Lower lobe of right lung (tissue), 2 donors: ENCODE data around the gene ZBTB3. TPM values are rescaled to one million over a fixed set of nuclear protein-coding genes. Genes with fewer than 3 reads are reported as not detected.

Experiments
- ATAC-seq, 2 donors: fragments of 200-7000 bp; cut with Tn5 transposase; one replicate each; pipeline ENCODE4 v1.9.1; 2020 to 2022; ENCODE audit warnings: mild to moderate bottlenecking in 2 of 2, moderate library complexity in 2 of 2
- DNase-seq: peaks from one replicate; pipeline ENCODE4 v3.0.0-alpha.2; 2020
- H3K27ac ChIP-seq: fragments of 200-600 bp; one replicate; pipeline ENCODE4 v1.8.0; 2022
- H3K27me3 ChIP-seq: fragments of 200-600 bp; one replicate; pipeline ENCODE4 v1.8.0; 2022; ENCODE audit warnings: low read depth
- H3K36me3 ChIP-seq: fragments of 200-600 bp; one replicate; pipeline ENCODE4 v1.8.0; 2022; ENCODE audit warnings: mild to moderate bottlenecking
- H3K4me1 ChIP-seq: fragments of 200-600 bp; one replicate; pipeline ENCODE4 v1.8.0; 2022
- H3K4me3 ChIP-seq: fragments of 200-600 bp; one replicate; pipeline ENCODE4 v1.8.0; 2022; ENCODE audit warnings: mild to moderate bottlenecking
- H3K9me3 ChIP-seq: fragments of 200-600 bp; one replicate; pipeline ENCODE4 v1.8.0; 2022
- intact Hi-C: fragments of 100-400 bp; cut with DNase I; formaldehyde crosslinking; loops from one replicate; pipeline ENCODE4 v1.11.0; 2022
- total RNA-seq: library from RNA; stranded (reverse); fragmentation: NEBNext Ultra II Directional; extraction: Animal tissue kit (Norgen Biotek cat#: 25700); gene quantifications from one replicate; pipeline ENCODE4 v1.2.1, GENCODE V29; 2021
- TF ChIP-seq, protein P1 (sequence below): fragments of 200-600 bp; IDR thresholded peaks from one replicate; pipeline ENCODE4 v1.8.0; 2022; ENCODE audit warnings: antibody characterized with exemption, mild to moderate bottlenecking
- donor health status: DM: no; HTN: yes; CAD: no; lungs with severe emphysema.

ZBTB3 gene
- total RNA-seq, 1 donor from 2014 or later, result 11.6 TPM

DNA sequence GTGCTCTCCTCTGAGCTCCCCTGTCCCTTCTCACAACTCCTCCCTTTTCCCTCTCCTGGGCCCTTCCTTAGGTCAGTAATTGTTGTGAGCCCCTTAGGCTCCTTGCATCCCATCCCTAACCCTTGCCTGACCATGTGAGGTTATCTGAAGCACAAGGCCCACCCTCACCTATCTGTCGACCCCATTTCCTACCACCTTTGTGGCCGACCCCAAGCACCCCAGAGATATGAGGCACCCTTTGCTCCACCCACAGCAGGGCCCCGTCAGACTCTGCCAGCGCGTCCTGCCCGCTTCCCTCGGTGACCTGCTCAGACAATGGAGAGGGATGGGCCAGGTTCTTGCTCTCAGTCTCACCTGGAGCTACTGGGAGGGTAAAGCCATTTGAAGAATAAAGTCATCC, 45.2 kb downstream of the ZBTB3 start:
- TF ChIP-seq, protein P1, sequence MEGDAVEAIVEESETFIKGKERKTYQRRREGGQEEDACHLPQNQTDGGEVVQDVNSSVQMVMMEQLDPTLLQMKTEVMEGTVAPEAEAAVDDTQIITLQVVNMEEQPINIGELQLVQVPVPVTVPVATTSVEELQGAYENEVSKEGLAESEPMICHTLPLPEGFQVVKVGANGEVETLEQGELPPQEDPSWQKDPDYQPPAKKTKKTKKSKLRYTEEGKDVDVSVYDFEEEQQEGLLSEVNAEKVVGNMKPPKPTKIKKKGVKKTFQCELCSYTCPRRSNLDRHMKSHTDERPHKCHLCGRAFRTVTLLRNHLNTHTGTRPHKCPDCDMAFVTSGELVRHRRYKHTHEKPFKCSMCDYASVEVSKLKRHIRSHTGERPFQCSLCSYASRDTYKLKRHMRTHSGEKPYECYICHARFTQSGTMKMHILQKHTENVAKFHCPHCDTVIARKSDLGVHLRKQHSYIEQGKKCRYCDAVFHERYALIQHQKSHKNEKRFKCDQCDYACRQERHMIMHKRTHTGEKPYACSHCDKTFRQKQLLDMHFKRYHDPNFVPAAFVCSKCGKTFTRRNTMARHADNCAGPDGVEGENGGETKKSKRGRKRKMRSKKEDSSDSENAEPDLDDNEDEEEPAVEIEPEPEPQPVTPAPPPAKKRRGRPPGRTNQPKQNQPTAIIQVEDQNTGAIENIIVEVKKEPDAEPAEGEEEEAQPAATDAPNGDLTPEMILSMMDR, result no peak
- intact Hi-C loops, result no loop called here
- Histone ChIP-seq H3K27me3 (no peaks in the 10 kb centered on the region), H3K9me3 (no peaks in the 10 kb centered on the region), H3K27ac (peak overlapping the region; percentile 95), H3K4me3 (peak overlapping the region; percentile 61), H3K4me1 (peaks cover 46% of the 10 kb centered on the region), H3K36me3 (peaks cover 35% of the 10 kb centered on the region)
- no peak for DNase-seq
- ATAC-seq, result peak; percentile 1 to 7

DNA sequence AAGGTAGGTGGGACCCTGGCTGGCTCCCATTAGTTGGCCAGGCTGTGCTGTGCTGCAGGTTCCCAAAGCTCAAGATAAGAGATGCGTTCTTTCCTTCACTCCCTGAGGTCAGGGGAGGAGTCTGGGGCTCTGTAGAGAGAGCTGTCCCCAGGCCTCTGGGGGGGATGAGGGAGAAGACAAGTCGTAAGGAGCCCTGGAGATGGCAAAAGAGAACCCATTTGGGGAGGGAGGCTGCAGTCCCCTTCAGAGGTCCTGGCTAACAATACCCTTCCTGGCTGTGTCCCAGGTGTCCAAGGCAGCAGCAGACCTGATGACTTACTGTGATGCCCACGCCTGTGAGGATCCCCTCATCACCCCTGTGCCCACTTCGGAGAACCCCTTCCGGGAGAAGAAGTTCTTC, 45.6 kb downstream of the ZBTB3 start:
- Histone ChIP-seq H3K36me3 (peaks cover 31% of the 10 kb centered on the region), H3K4me3 (peak overlapping the region; percentile 61), H3K9me3 (no peaks in the 10 kb centered on the region), H3K27ac (peak overlapping the region; percentile 95), H3K4me1 (peaks cover 45% of the 10 kb centered on the region), H3K27me3 (no peaks in the 10 kb centered on the region)
- ATAC-seq (no peak), DNase-seq (no peak)
- intact Hi-C loops, result no loop called here
- TF ChIP-seq, protein P1, result no peak

DNA sequence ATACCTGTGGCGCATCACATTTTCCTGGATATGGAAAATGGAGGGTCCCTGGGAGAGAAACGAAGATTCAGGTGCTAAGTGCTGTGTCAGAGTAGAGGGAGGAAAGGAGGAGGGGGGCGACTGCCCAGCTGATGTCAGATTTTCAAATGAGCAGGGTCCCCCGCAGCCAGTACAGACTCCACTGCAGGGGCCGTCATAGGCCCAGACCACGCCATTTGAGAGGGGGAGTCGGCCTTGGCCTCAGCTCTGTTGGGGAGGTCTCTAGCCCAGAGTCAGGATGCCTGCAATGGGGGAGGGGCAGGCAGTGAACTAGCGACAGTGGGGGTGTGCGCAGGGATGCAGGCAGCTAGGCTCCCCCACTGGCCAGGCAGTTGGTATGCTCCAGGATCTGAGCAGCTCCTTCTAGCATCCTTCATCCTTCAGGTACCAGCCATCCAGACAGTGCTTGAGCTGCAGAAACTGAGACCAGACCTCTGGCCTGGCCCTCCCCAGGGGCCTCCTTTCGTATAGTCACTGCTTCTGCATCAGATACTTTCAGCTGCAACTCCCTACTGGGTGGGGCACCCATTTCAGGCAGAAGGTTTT, 46.6 kb downstream of the ZBTB3 start, which contains the start of the genes BSCL2 and GNG3:
BSCL2 (minus strand) TSS at position 148 of the 585 bp plus-strand sequence. CDS start 229 bp downstream, outside the sequence.
GNG3 (plus strand) TSS at position 400 of the 585 bp plus-strand sequence. CDS start 620 bp downstream, outside the sequence.
- TF ChIP-seq, protein P1, result no peak
- intact Hi-C loops, result no loop called here
- peak within 1 kb of the TSS; percentile 90 for H3K4me3 ChIP-seq
- no peaks in the 10 kb centered on the region for H3K27me3 ChIP-seq
- DNase-seq (no peak), ATAC-seq (no peak)
- peaks cover 21% of the 10 kb centered on the region for H3K36me3 ChIP-seq
- H3K27ac ChIP-seq, result peak within 1 kb of the TSS; percentile 95
- H3K9me3 ChIP-seq, result no peaks in the 10 kb centered on the region
- peaks cover 35% of the 10 kb centered on the region for H3K4me1 ChIP-seq

DNA sequence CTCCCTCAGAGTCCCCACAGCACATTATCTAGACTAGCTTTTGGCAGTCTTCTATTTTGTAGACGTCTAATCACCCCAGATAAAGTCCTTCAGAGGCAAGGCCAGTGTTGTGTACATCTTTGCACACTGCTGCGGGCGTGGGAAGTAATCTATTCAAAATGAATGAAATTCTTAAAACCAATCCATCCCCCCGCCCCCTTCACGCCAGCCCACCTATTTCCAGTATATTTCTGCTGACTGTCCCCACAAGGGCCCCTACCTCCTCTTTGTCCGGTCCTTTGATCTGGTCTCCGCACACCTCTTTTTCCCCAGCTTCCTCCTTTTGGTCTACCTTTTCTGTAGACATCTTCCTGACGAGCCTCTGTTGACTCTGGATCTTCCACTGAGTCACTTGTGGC, 47.1 kb downstream of the ZBTB3 start:
- Histone ChIP-seq H3K27ac (peak overlapping the region; percentile 91), H3K9me3 (no peaks in the 10 kb centered on the region), H3K27me3 (no peaks in the 10 kb centered on the region), H3K36me3 (peaks cover 15% of the 10 kb centered on the region), H3K4me1 (peaks cover 35% of the 10 kb centered on the region), H3K4me3 (peak overlapping the region; percentile 90)
- TF ChIP-seq, protein P1, result no peak
- DNase-seq (no peak), ATAC-seq (no peak)
- intact Hi-C loops, result no loop called here

DNA sequence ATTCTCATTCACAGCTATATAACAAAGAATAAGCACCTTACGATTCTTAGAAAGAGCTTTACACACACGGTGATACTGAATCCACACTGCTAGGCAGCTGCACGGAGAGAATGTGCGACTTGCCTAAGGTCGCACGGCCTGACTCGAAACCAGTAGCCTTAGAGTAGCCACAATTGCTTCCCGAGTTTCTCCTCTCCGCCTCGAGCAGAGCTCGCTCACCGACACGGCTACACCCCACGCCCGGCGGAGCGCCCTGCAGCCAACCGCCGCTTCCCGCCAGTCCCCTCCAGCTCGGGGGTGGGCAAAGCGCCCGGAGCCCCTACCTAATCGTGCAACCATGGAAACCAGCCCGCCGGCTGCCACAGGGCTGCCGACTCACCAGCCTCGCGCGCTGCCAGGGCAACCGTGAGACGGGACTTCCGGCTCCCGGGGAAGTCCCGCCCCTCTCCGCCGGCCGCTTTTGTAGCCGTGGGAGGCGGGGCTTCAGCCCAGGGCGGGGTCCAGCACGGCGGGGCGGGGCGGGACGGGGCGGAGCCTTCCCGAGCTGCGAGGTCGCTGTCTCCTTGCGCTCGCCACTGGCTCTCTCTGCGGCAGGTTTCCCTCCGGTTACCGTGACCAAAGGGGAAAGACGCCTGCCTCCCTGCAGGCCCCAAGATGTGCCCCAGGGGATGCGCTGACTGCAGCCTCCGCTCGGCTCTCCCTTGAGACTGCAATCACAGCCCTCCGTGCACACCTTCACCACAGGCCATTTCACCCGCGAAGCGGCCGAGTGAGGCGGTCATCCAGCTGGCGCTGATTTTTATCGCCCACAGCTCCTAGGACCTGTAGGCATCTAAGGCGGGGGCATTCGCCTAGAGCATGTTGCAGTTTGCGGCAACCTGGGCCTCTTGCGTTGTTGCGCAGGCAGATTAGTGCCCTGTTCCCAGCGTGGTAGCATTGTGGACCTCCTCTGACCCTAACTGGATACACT, 47.8 kb downstream of the ZBTB3 start:
- ATAC-seq (peak; percentile 93), DNase-seq (peak; percentile 97)
- peak overlapping the region; percentile 91 for H3K27ac ChIP-seq
- H3K27me3 ChIP-seq, result no peaks in the 10 kb centered on the region
- peaks cover 35% of the 10 kb centered on the region for H3K4me1 ChIP-seq
- no peaks in the 10 kb centered on the region for H3K9me3 ChIP-seq
- H3K36me3 ChIP-seq, result peaks cover 14% of the 10 kb centered on the region
- H3K4me3 ChIP-seq, result peak overlapping the region; percentile 90
- TF ChIP-seq, protein P1, result no peak
- intact Hi-C loops, result no loop called here
